Measurements from ENCODE around the gene NEUROD2. TPM values are rescaled to one million over a fixed set of nuclear protein-coding genes. Genes with fewer than 3 reads are reported as not detected.

Gene NEUROD2
- total RNA-seq, 2 donors from 2014 or later: not detected

- TF ChIP-seq, protein P1, sequence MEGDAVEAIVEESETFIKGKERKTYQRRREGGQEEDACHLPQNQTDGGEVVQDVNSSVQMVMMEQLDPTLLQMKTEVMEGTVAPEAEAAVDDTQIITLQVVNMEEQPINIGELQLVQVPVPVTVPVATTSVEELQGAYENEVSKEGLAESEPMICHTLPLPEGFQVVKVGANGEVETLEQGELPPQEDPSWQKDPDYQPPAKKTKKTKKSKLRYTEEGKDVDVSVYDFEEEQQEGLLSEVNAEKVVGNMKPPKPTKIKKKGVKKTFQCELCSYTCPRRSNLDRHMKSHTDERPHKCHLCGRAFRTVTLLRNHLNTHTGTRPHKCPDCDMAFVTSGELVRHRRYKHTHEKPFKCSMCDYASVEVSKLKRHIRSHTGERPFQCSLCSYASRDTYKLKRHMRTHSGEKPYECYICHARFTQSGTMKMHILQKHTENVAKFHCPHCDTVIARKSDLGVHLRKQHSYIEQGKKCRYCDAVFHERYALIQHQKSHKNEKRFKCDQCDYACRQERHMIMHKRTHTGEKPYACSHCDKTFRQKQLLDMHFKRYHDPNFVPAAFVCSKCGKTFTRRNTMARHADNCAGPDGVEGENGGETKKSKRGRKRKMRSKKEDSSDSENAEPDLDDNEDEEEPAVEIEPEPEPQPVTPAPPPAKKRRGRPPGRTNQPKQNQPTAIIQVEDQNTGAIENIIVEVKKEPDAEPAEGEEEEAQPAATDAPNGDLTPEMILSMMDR (IDR thresholded peaks at IDR 0.05): no peak
- Histone ChIP-seq H3K27ac (no peak overlapping the region), H3K9me3 (no peaks in the 10 kb centered on the region), H3K36me3 (no peaks in the 10 kb centered on the region), H3K4me3 (no peak overlapping the region), H3K9ac (ENCODE audit: low read depth in 2 of 2, low read length in 2 of 2) (no peak overlapping the region), H3K4me1 (no peaks in the 10 kb centered on the region), H3K27me3 (no peaks in the 10 kb centered on the region)
- intact Hi-C loops (cut with DNase I): no loop called here
- no peak for DNase-seq
These were observed 38.6 kb downstream of the NEUROD2 start for GRCh38 chr17:39569126-39569525.

DNA sequence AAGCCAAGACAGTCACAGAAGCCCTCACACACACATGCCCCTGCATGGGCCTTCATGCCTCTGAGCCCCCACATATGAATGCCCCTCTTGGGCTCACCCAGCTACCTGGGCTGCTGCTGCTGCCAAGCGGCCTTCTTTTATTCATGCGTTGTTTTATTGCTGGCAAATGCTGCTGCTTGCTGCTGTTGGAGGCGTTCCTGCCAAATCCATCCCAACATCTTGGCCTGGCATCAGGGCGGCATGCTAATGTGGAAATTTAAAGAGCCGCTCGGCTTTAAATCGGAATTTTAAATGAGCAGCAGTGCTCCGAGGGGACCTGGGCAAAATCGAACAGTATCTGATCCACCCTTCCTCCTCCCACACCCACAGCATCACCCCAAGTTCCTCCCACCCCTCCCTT is 39.0 kb downstream of the NEUROD2 start:
- Histone ChIP-seq H3K4me1 (no peaks in the 10 kb centered on the region), H3K36me3 (no peaks in the 10 kb centered on the region), H3K9me3 (no peaks in the 10 kb centered on the region), H3K9ac (ENCODE audit: low read depth in 2 of 2, low read length in 2 of 2) (no peak overlapping the region), H3K27me3 (no peaks in the 10 kb centered on the region), H3K27ac (no peak overlapping the region), H3K4me3 (no peak overlapping the region)
- DNase-seq: no peak
- intact Hi-C loops (cut with DNase I): no loop called here
- TF ChIP-seq, protein P1 (IDR thresholded peaks at IDR 0.05): no peak

DNA sequence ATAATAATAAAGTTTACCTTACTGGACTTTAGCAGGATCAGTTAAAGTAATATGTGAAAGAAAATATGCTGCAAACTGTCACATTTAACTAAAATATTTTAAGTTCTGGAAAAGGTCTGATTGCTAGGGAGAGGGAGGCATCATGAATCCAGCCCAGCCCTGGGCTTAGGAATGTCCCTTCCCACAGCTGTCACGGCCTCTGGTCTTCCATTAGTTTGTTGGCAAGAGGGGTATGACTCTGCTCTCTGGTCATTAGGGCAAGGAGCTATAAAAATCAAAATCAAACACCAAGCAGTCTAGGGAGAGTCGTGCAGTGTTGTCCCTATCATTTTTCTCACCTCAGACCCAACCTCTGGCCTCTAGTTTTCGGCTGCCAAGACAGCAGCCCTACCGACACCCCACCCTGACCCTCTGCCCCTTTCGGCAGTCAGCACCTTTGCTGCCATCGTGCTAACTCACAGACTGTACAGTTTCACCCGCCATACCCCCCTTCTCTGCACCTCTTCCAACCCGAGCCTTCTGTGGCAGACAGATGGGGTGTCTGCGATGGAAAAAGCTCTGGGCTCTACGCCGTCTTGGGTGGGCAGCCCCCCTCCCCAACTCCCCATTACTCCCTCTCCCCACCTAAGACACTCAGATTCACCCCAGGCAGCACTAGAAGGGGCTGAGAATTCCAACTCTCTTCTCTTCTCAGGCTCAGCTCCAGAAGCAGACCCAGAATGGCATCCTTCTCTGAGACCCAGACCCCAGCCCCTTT is 41.4 kb downstream of the NEUROD2 start:
- Histone ChIP-seq H3K36me3 (no peaks in the 10 kb centered on the region), H3K9me3 (no peaks in the 10 kb centered on the region), H3K4me1 (no peaks in the 10 kb centered on the region), H3K9ac (ENCODE audit: low read depth in 2 of 2, low read length in 2 of 2) (no peak overlapping the region), H3K4me3 (no peak overlapping the region), H3K27ac (no peak overlapping the region), H3K27me3 (no peaks in the 10 kb centered on the region)
- intact Hi-C loops (cut with DNase I): no loop called here
- DNase-seq: no peak
- TF ChIP-seq, protein P1 (IDR thresholded peaks at IDR 0.05): no peak

DNA sequence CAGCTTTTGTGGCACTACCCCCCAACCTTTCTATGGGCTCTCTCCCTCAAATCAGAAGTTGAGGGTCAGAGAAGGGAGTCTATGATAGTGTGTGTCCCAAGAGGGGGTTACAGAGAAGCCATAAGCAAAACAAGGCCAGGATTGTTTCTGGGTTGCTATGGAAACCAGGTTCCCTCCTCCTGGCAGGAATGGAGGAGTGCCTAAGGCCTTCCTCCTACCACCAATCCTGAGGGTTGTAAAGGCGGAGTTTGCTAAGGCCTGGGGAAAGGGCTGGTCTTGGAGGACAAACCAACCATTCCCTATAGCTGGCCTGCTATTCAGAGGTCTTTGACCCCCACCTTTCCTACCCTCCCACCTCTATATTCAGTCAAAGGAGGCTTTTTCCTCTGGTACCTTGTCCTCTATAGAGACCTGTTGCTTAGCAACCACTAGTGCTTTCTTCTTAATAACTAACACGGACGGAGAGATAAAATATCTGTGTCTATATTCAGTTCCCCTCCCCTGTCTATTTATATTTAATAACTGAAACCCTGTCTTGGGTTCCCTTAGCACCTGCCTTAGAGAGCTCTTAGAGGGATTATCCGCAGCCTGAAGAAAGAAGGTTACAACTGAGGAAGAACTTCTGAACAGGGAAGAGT is 43.4 kb downstream of the NEUROD2 start:
- no peak for DNase-seq
- no peak overlapping the region for H3K4me3 ChIP-seq
- no peaks in the 10 kb centered on the region for H3K4me1 ChIP-seq
- no peak overlapping the region for H3K9ac ChIP-seq (ENCODE audit: low read depth in 2 of 2, low read length in 2 of 2)
- no peaks in the 10 kb centered on the region for H3K27me3 ChIP-seq
- no peak overlapping the region for H3K27ac ChIP-seq
- no peaks in the 10 kb centered on the region for H3K36me3 ChIP-seq
- no peaks in the 10 kb centered on the region for H3K9me3 ChIP-seq
- TF ChIP-seq, protein P1 (IDR thresholded peaks at IDR 0.05): no peak
- intact Hi-C loops (cut with DNase I): no loop called here

- Histone ChIP-seq H3K4me3 (no peak overlapping the region), H3K27ac (no peak overlapping the region), H3K36me3 (no peaks in the 10 kb centered on the region), H3K27me3 (no peaks in the 10 kb centered on the region), H3K9ac (ENCODE audit: low read depth in 2 of 2, low read length in 2 of 2) (no peak overlapping the region), H3K9me3 (no peaks in the 10 kb centered on the region), H3K4me1 (no peaks in the 10 kb centered on the region)
- TF ChIP-seq, protein P1 (IDR thresholded peaks at IDR 0.05): no peak
- intact Hi-C loops (cut with DNase I): no loop called here
- no peak for DNase-seq
These were observed 44.2 kb downstream of the NEUROD2 start for GRCh38 chr17:39563476-39563875.

All from colonic mucosa (tissue), 4 donors.